CD4-positive, alpha-beta T cell treated with Interleukin-6 at 100 ng/mL for 8 hours (primary cell): ENCODE measurements around the gene ANKRD11.
A peak's percentile ranks its signal among the peaks of the same experiment; 100 is the strongest.
"Not testable (repeated sequence)": the region's sequence is repeated elsewhere in the genome, so short reads cannot be mapped to it uniquely, and the experiment has no call there.

Experiments
- DNase-seq: peaks from one replicate; pipeline ENCODE4 v3.0.0-alpha.2; 2020; ENCODE audit warnings: mixed read lengths, low spot score

The ANKRD11 gene

DNA sequence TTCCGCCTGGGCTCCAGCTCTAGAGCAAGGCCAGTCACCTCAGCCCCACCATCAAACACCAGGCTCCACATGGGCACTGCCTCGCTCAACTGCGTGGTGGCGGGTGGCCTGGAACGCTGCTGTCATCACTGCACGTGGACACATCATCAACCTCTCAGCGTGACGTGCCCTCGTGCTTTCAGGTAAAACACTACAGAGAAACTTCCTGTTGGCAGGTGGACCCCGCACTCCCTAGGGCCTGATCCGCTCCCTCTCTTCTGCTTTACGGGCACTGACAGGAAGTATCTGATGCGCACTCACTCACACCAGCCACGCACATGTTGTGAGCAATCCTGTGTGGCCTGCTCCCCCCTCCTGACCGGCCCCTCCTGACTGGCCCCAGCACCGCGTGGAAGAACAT, 87.4 kb downstream of the ANKRD11 start:
- peak; percentile 21 for DNase-seq

DNA sequence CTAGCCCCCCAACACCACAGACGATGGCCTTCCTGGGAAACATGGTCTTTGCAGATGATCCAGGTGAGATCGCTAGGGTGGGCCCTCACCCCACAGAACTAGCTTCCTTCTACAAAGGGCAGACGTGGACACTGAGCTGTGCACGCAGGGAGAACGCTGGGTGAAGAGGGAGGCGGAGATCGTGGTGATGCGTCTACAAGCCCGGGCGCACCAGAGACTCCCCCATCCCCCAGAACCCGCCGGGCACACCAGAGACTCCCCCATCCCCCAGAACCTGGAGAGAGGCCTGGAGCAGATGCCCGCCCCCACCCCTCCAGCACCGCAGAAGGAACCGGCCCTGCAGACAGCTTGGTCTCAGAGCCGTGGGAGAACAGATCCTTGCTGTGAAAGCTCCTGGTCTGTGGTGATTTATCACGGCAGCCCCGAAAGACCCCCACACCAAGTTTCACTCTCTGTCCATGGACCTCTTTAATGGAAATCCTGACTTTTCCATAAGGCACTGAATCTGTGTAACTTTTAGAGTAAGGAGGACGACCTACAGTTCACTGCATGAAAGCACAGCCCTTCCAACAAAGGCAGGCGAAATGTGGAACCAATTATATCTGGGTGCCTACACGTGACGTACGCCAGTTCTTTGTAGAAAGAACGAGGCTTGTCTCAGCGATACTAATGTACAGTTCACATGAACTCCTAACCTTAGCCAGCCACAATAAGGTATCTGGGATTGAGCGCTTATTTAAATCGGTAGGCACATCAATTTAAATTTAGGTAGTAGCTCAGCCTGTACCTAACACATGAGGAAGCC, 88.5 kb downstream of the ANKRD11 start:
- DNase-seq, result no peak

DNA sequence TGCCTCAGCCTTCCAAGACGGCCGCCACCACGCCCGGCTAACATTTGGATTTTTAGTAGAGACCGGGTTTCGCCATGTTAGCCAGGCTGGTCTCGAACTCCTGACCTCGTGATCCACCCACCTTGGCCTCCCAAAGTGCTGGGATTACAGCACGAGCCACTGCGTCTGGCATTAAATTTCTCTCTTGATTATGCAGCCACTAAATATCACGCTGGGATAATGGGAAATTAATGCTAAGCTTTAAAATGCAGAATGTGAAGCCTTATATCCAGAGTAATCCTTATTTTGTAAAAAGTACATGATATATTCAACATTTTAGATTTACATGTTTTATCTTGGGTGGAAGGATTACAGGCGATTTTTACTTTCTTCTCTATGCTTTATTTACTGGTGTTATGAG, 89.2 kb downstream of the ANKRD11 start:
- DNase-seq, result no peak

DNA sequence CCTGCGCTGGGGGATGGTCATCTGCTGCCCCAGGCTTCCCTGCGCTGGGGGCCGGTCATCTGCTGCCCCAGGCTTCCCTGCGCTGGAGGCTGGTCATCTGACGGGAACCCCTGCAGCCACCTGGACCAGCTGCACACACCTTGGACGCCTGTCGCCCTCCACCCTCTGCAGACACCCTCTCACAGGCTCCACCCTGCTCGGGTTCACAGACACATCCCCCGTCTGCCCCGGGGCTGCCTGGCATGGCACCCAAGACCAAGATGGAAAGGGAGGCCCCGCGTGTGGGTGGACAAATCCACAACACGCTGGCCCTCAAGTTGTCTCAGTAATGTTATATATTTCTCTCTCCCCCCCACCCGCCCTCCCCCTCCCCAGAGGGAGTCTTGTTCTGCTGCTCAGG, 89.6 kb downstream of the ANKRD11 start:
- DNase-seq, result no peak

- DNase-seq, result no peak
Measured at GRCh38 chr16:89398924-89399323, 91.4 kb downstream of the ANKRD11 start.

DNA sequence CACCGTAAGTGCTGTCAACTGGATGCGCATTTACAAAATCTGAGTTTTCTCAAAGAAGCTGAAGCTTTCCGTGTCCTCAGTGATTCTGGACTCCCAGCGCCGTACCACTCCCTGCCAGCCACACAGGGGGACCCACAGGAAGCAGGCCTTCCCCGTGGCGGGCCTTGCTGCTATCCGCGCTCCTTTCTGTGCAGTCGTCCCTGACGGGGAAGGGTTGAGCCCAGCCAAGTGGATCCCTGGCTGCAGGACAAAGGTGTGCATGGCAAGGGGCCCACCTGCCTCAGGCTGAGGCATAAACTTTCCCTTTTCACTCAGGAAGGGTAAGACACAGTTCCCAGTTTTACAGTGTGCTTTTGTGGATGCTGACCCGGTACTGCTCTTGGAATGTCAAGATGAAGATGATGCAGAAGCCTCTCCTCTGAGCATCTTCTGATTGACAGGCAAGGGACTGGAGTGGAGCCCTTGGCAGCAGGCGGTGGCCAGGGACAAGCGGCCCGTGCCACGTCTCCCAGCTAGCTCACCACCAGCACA, 93.0 kb downstream of the ANKRD11 start:
- DNase-seq, result no peak

DNA sequence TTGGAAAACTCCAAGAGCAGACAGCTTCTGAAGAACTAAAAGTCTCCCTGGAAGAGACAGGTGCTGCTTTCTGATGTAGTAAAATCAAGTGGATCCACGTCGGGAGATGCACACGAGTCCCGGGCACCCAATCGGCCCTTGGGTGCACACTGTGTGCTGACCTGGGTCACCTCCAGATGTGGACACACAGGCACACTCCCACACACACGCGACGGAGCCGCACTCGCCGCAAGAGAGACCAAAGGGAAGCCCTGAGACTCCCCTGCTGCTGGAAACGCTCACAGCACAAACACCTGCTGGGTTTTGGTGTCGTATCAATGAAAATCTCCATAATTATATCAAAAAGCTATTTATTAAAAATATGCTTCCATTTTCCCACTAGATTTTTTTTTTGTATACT, 94.2 kb downstream of the ANKRD11 start:
- DNase-seq, result no peak

GRCh38 chr16:89395150-89396142, 94.9 kb downstream of the ANKRD11 start:
- DNase-seq, result no peak

DNA sequence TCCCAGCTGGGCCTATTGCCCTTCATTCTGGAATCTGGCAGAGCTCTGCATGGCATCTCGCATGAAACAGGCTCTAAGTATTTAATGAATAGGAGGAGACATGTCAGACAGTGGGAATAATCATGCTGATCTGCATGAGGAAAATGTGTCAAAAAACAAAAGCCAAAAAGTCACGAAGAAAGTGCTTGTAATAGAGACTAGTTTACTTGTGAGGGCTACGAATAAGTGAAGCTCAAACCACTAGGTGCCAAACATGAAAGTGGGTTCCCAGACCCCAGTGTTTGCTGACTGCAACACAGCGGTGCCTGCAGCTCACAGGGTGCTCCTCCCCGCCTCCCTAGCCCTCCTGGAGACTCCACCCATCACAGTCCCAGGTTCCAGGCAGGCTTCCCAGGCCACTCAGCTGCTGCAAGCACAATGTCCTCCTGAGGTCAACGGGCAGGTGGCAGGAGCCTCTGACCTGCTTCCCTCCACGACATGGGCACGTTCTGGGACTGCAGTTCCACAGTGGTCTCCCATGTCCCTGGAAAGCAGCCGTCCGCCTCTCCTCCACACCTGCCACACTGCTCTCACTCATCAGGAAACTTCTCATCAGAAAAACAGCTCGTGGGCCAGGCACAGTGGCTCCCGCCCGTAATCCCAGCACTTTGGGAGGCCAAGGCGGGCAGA, 96.5 kb downstream of the ANKRD11 start:
- DNase-seq, result no peak

- DNase-seq, result no peak
Measured at GRCh38 chr16:89392881-89393737, 97.3 kb downstream of the ANKRD11 start.

- not testable (repeated sequence) for DNase-seq
Measured at GRCh38 chr16:89390224-89390583, 100.2 kb downstream of the ANKRD11 start.

- not testable (repeated sequence) for DNase-seq
Measured at GRCh38 chr16:89389504-89390223, 100.7 kb downstream of the ANKRD11 start.

DNA sequence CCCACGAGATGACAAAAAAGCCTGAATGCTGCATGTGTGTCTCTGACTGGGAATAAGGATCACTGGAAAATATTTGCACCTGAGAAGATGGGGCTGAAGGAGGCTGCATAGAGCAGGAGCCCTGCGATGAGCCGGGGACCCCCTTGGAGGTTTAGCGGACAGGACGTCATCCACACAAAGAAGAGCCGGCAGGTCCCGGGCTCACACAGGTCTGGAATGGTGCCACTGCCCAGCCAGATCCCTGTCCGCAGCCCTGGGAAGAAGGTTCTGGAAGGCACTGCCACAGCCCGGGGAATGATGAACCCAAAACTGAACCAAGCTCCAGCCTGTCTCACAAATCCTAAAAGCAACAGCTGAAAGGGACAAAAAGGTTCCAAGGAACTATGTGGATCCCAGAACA, 101.8 kb downstream of the ANKRD11 start:
- no peak for DNase-seq

DNA sequence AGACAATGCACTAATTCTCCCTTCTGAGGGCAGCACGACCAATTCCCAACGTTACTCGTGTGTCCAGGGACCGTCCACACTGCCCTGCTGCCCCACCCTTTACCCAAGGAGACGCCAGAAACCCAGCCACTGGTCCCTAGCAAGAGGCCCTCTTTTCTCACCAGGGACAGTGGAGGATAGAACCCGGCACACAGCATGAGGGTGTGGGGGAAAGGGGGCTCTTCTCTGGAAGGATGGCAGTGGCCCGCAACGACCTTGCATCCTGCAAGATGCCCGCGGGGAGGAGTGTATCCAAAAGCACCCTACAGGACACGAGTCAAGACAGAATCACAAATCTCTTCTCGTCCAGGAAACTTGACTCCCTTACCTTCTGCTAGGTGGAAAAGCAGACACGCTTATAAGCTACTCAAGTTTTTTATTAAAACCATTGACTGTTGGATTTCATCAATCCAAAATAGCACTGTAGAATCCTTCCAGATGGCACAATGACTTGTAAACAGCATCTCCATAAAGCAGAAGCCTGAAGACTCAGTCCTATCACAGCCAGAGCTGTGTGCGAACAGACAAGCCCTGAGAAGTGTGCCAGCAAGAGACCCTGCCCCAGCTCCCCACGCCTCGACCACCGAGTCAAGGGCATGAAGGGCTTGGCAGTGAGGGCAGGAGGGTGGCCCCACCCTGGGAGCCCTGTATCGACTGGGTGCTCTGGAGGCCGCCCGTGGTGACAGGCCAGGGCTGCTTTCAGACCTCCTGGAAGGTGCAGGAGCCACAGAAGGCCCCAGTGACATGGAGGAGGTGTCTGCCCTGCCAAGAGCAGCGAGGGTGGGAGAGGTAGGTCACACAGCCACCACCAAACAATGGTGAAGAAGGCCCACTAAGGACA, 103.8 kb downstream of the ANKRD11 start:
- no peak for DNase-seq

DNA sequence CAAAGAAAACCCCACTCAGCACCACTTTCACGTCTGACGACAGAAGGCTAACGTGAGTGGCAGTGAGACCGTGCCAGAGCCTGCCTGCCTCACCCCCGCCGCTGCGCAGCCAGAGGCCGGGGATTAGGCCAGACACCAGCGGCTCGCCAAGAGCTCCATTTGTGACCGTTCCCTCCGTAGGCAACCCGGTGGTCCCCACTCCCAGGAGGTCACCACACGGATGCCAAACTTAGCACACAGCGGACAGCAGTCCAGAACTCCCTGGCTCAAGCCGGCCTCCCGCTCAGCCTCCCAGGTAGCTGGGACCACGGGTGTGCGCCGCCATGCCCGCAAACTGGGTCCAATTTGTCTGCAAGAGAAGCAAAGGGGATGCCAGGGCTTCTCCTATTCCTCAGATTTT, 104.6 kb downstream of the ANKRD11 start:
- no peak for DNase-seq

GRCh38 chr16:89384282-89384681, 106.1 kb downstream of the ANKRD11 start:
- no peak for DNase-seq

DNA sequence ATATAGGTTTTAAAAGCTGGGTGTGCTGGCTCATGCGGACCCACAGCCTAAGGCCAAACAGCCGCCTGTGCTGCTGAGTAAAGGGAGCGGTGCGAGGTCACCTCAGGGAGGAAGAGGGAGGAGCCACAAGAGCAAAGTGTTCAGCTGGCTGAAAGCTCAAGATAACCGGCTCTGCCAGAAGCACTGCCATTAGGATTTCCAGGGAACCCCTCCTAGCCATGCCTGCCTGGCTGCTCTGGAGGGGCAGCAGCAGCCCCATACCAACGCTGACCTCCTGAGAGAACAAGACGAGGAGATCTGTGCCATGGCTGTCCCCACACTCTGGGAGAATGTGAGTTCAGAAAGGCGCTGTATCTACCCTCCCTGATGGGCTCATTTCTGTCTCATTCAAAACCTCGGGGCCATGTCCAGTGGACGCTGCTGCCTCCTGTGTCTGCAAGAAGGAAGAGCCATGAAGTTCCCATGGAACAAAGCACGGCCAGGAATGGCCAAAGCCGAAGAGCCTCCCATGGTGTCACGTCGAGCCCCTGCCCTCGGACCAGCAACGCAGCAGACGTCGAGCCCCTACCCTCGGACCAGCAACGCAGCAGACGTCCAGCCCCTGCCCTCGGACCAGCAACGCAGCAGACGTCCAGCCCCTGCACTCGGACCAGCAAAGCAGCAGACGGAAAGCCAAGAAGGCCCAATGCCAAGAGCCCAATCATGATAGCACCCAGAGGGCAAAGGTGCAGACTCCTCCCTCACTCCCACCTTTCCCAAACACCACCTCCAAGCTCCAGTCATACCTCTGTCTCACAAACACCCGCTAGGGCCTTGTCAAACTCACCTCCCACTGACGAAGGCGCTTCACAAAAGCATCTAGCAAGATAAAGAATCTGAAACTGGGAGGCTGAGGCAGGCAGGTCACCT, 107.0 kb downstream of the ANKRD11 start:
- peak; percentile 25 for DNase-seq

GRCh38 chr16:89382555-89382954, 107.8 kb downstream of the ANKRD11 start:
- not testable (repeated sequence) for DNase-seq
